ENCODE results near the gene KASH5. TPM values are rescaled to one million over a fixed set of nuclear protein-coding genes. Genes with fewer than 3 reads are reported as not detected.
A peak's percentile ranks its signal among the peaks of the same experiment; 100 is the strongest.

KASH5 gene
- total RNA-seq, 1 experiment from 2014 or later: not detected

- H3K9me3 ChIP-seq (ENCODE audit: low read length): no peaks in the 10 kb centered on the region
- H3K4me1 ChIP-seq (ENCODE audit: insufficient read depth, low read length): peaks cover 3% of the 10 kb centered on the region
- no peak overlapping the region for H3K9ac ChIP-seq (ENCODE audit: low read length)
- H3K27me3 ChIP-seq (ENCODE audit: low read length): no peaks in the 10 kb centered on the region
- TF ChIP-seq EZH2 (IDR thresholded peaks at IDR 0.05; ENCODE audit: low read length, unreplicated experiment) (no peak), CTCF (conservative IDR thresholded peaks at IDR 0.05; ENCODE audit: low read depth, low read length) (no peak), EZH2phosphoT487 (IDR thresholded peaks at IDR 0.05; ENCODE audit: borderline replicate concordance, low read length) (no peak)
- ChIA-PET CTCF (no interaction called here), POLR2A (ENCODE audit: unreplicated experiment) (no interaction called here)
- H3K9me2 ChIP-seq (replicated peaks; ENCODE audit: low read length): no peaks in the 10 kb centered on the region
- no peak overlapping the region for H3K4me3 ChIP-seq (ENCODE audit: low read length)
- no peaks in the 10 kb centered on the region for H3K79me2 ChIP-seq (ENCODE audit: low read length)
- DNase-seq: no peak
- H3K4me2 ChIP-seq (ENCODE audit: low read length): no peak overlapping the region
- peaks cover 54% of the 10 kb centered on the region for H3K36me3 ChIP-seq (ENCODE audit: low read depth, low read length)
- intact Hi-C loops (cut with micrococcal nuclease): no loop called here
- no peak overlapping the region for H3K27ac ChIP-seq (ENCODE audit: low read length)
- no peaks in the 10 kb centered on the region for H3F3A ChIP-seq (ENCODE audit: low read length, unreplicated experiment)
- no TSS peak for BruUV-seq (replicated peaks)
- ATAC-seq: no peak
- H2AFZ ChIP-seq (ENCODE audit: low read length): no peak overlapping the region
- no peaks in the 10 kb centered on the region for H4K20me1 ChIP-seq (ENCODE audit: low read length)
Measured at GRCh38 chr19:49344505-49345423, 43.3 kb upstream of the KASH5 start.

GRCh38 chr19:49347191-49347590 lies 40.9 kb upstream of the KASH5 start:
- no peak overlapping the region for H3K4me2 ChIP-seq (ENCODE audit: low read length)
- ChIA-PET CTCF (no interaction called here), POLR2A (ENCODE audit: unreplicated experiment) (no interaction called here)
- no peak overlapping the region for H2AFZ ChIP-seq (ENCODE audit: low read length)
- no peak overlapping the region for H3K9ac ChIP-seq (ENCODE audit: low read length)
- no TSS peak for BruUV-seq (replicated peaks)
- H3K4me1 ChIP-seq (ENCODE audit: insufficient read depth, low read length): no peaks in the 10 kb centered on the region
- no peak for ATAC-seq
- H3K79me2 ChIP-seq (ENCODE audit: low read length): no peaks in the 10 kb centered on the region
- no peak overlapping the region for H3K27ac ChIP-seq (ENCODE audit: low read length)
- no peaks in the 10 kb centered on the region for H3K27me3 ChIP-seq (ENCODE audit: low read length)
- TF ChIP-seq CTCF (conservative IDR thresholded peaks at IDR 0.05; ENCODE audit: low read depth, low read length): no peak
- no peak for TF ChIP-seq EZH2phosphoT487 (IDR thresholded peaks at IDR 0.05; ENCODE audit: borderline replicate concordance, low read length)
- no peak for TF ChIP-seq EZH2 (IDR thresholded peaks at IDR 0.05; ENCODE audit: low read length, unreplicated experiment)
- H3K9me2 ChIP-seq (replicated peaks; ENCODE audit: low read length): no peaks in the 10 kb centered on the region
- no peaks in the 10 kb centered on the region for H3K9me3 ChIP-seq (ENCODE audit: low read length)
- H3F3A ChIP-seq (ENCODE audit: low read length, unreplicated experiment): no peaks in the 10 kb centered on the region
- H3K36me3 ChIP-seq (ENCODE audit: low read depth, low read length): peaks cover 57% of the 10 kb centered on the region
- no peaks in the 10 kb centered on the region for H4K20me1 ChIP-seq (ENCODE audit: low read length)
- H3K4me3 ChIP-seq (ENCODE audit: low read length): no peak overlapping the region
- no peak for DNase-seq
- intact Hi-C loops (cut with micrococcal nuclease): no loop called here

- intact Hi-C loops (cut with micrococcal nuclease): no loop called here
- ATAC-seq: peak; percentile 73
- H3K9ac ChIP-seq (ENCODE audit: low read length): no peak overlapping the region
- DNase-seq: peak; percentile 58
- no peak overlapping the region for H3K4me2 ChIP-seq (ENCODE audit: low read length)
- ChIA-PET POLR2A (ENCODE audit: unreplicated experiment) (no interaction called here), CTCF (no interaction called here)
- no peak overlapping the region for H3K4me3 ChIP-seq (ENCODE audit: low read length)
- no peaks in the 10 kb centered on the region for H3F3A ChIP-seq (ENCODE audit: low read length, unreplicated experiment)
- no peak overlapping the region for H3K27ac ChIP-seq (ENCODE audit: low read length)
- BruUV-seq (replicated peaks): no TSS peak
- no peaks in the 10 kb centered on the region for H4K20me1 ChIP-seq (ENCODE audit: low read length)
- peaks cover 51% of the 10 kb centered on the region for H3K36me3 ChIP-seq (ENCODE audit: low read depth, low read length)
- no peaks in the 10 kb centered on the region for H3K9me2 ChIP-seq (replicated peaks; ENCODE audit: low read length)
- no peaks in the 10 kb centered on the region for H3K4me1 ChIP-seq (ENCODE audit: insufficient read depth, low read length)
- H3K27me3 ChIP-seq (ENCODE audit: low read length): no peaks in the 10 kb centered on the region
- no peaks in the 10 kb centered on the region for H3K9me3 ChIP-seq (ENCODE audit: low read length)
- H2AFZ ChIP-seq (ENCODE audit: low read length): no peak overlapping the region
- TF ChIP-seq CTCF (conservative IDR thresholded peaks at IDR 0.05; ENCODE audit: low read depth, low read length) (0 out of 2 replicates have a peak, but pooled peaks have one; percentile 28), EZH2phosphoT487 (IDR thresholded peaks at IDR 0.05; ENCODE audit: borderline replicate concordance, low read length) (no peak)
- H3K79me2 ChIP-seq (ENCODE audit: low read length): no peaks in the 10 kb centered on the region
Measured at GRCh38 chr19:49347835-49348234, 40.2 kb upstream of the KASH5 start.

Measured in PC-3 (cell line).